Osteoblast (primary cell): ENCODE data around the gene NOC2L. TPM values are rescaled to one million over a fixed set of nuclear protein-coding genes. Genes with fewer than 3 reads are reported as not detected.

Experiments
- DNase-seq: peaks from one replicate; pipeline ENCODE4 v3.0.0; 2011; ENCODE audit warnings: low spot score, mixed read lengths; ENCODE audit not compliant: insufficient read length; ENCODE audit errors: missing footprints
- H2AFZ ChIP-seq: 2 replicates; pipeline ENCODE4 v1.6.0; 2011; ENCODE audit warnings: mild to moderate bottlenecking, low read length
- H3K27ac ChIP-seq: 2 replicates; pipeline ENCODE4 v1.5.1; 2011; ENCODE audit warnings: mild to moderate bottlenecking, low read depth, low read length, moderate library complexity
- H3K27me3 ChIP-seq: 2 replicates; pipeline ENCODE4 v1.6.0; 2012; ENCODE audit warnings: mild to moderate bottlenecking, control low read depth, inconsistent platforms, low read length, moderate library complexity; ENCODE audit not compliant: insufficient read depth
- H3K36me3 ChIP-seq: 2 replicates; pipeline ENCODE4 v1.5.1; 2011; ENCODE audit warnings: mild to moderate bottlenecking, low read length, control low read depth, moderate library complexity; ENCODE audit not compliant: insufficient read depth
- H3K4me1 ChIP-seq: 2 replicates; pipeline ENCODE4 v1.5.1; 2011; ENCODE audit warnings: mild to moderate bottlenecking, low read length, control low read depth, moderate library complexity; ENCODE audit not compliant: insufficient read depth
- H3K4me2 ChIP-seq: 2 replicates; pipeline ENCODE4 v1.6.0; 2011; ENCODE audit warnings: mild to moderate bottlenecking, low read length; ENCODE audit not compliant: insufficient read depth
- H3K4me3 ChIP-seq: fragments of 200-600 bp; sonication (generic); 3 replicates; pipeline ENCODE4 v1.5.1; 2012; ENCODE audit warnings: mild to moderate bottlenecking, low read length, inconsistent platforms; ENCODE audit not compliant: insufficient read depth
- H3K79me2 ChIP-seq: 2 replicates; pipeline ENCODE4 v1.6.0; 2012; ENCODE audit warnings: mild to moderate bottlenecking, low read length, control low read depth, inconsistent platforms; ENCODE audit not compliant: insufficient read depth
- H3K9me3 ChIP-seq: 2 replicates; pipeline ENCODE4 v1.5.1; 2011; ENCODE audit warnings: low read depth, low read length, control low read depth
- H4K20me1 ChIP-seq: 2 replicates; pipeline ENCODE4 v1.6.0; 2012; ENCODE audit warnings: mild to moderate bottlenecking, low read length, control low read depth; ENCODE audit not compliant: insufficient read depth
- CTCF ChIP-seq: IDR thresholded peaks from 2 replicates; pipeline ENCODE4 v1.5.1; 2011; ENCODE audit warnings: mild to moderate bottlenecking, low read depth, low read length, moderate library complexity; ENCODE audit errors: extremely low read depth
- total RNA-seq: library from RNA; depleted of rRNA; stranded (reverse); fragments of >200 nt; gene quantifications from 2 replicates; pipeline ENCODE4 v1.2.3, GENCODE V29; 2012

NOC2L gene
- total RNA-seq, 1 donor = 47.8 TPM

GRCh38 chr1:940107-941014, 18.7 kb downstream of the NOC2L start:
- H3K27ac ChIP-seq = no peak overlapping the region
- peak overlapping the region; percentile 56 for H3K4me3 ChIP-seq
- peaks cover 6% of the 10 kb centered on the region for H3K36me3 ChIP-seq
- H3K9me3 ChIP-seq = no peaks in the 10 kb centered on the region
- no peak for TF ChIP-seq CTCF
- H3K4me2 ChIP-seq = peak overlapping the region; percentile 71
- no peaks in the 10 kb centered on the region for H4K20me1 ChIP-seq
- H3K4me1 ChIP-seq = peaks cover 28% of the 10 kb centered on the region
- peak; percentile 99 for DNase-seq
- no peaks in the 10 kb centered on the region for H3K79me2 ChIP-seq
- H3K27me3 ChIP-seq = no peaks in the 10 kb centered on the region
- no peak overlapping the region for H2AFZ ChIP-seq

- no peak for DNase-seq
- no peak overlapping the region for H3K4me3 ChIP-seq
- TF ChIP-seq CTCF = no peak
- H3K4me1 ChIP-seq = peaks cover 28% of the 10 kb centered on the region
- no peak overlapping the region for H2AFZ ChIP-seq
- peak overlapping the region; percentile 18 for H3K4me2 ChIP-seq
- H3K27me3 ChIP-seq = no peaks in the 10 kb centered on the region
- peaks cover 3% of the 10 kb centered on the region for H3K36me3 ChIP-seq
- no peaks in the 10 kb centered on the region for H3K9me3 ChIP-seq
- peaks cover 5% of the 10 kb centered on the region for H4K20me1 ChIP-seq
- H3K79me2 ChIP-seq = no peaks in the 10 kb centered on the region
- H3K27ac ChIP-seq = no peak overlapping the region
Observed at GRCh38 chr1:939511-940106, 19.4 kb downstream of the NOC2L start.

GRCh38 chr1:938711-939489, 20.2 kb downstream of the NOC2L start:
- no peak for TF ChIP-seq CTCF
- H3K27me3 ChIP-seq = no peaks in the 10 kb centered on the region
- H3K79me2 ChIP-seq = no peaks in the 10 kb centered on the region
- no peak overlapping the region for H3K4me2 ChIP-seq
- DNase-seq = no peak
- no peak overlapping the region for H3K27ac ChIP-seq
- peaks cover 5% of the 10 kb centered on the region for H4K20me1 ChIP-seq
- H2AFZ ChIP-seq = no peak overlapping the region
- peaks cover 28% of the 10 kb centered on the region for H3K4me1 ChIP-seq
- H3K9me3 ChIP-seq = no peaks in the 10 kb centered on the region
- peaks cover 3% of the 10 kb centered on the region for H3K36me3 ChIP-seq
- H3K4me3 ChIP-seq = no peak overlapping the region
